GM19240 (cell line): ENCODE measurements around the gene SMYD3.

Experiments
- DNase-seq: peaks from one replicate; pipeline ENCODE4 v3.0.0; 2011; ENCODE audit warnings: low spot score; ENCODE audit not compliant: insufficient read length

The SMYD3 gene

DNA sequence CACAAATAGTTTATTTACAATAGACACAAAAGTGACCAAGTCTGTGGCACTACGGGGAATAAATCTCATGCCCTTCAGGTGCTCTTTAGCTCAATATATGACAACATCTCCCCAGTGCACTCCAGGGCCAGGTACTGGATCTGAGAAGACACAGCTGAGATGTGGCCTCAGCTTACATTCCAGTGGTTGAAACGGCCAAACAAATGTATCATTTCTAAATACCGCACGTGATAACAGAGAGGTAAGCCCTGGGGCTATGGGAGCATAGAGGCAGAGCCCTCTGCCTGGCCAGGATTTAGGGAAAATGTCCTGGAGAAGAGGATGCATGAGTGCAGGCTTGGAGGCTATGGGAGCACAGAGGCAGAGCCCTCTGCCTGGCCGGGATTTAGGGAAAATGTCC lies 630.5 kb downstream of the SMYD3 start:
- no peak for DNase-seq

DNA sequence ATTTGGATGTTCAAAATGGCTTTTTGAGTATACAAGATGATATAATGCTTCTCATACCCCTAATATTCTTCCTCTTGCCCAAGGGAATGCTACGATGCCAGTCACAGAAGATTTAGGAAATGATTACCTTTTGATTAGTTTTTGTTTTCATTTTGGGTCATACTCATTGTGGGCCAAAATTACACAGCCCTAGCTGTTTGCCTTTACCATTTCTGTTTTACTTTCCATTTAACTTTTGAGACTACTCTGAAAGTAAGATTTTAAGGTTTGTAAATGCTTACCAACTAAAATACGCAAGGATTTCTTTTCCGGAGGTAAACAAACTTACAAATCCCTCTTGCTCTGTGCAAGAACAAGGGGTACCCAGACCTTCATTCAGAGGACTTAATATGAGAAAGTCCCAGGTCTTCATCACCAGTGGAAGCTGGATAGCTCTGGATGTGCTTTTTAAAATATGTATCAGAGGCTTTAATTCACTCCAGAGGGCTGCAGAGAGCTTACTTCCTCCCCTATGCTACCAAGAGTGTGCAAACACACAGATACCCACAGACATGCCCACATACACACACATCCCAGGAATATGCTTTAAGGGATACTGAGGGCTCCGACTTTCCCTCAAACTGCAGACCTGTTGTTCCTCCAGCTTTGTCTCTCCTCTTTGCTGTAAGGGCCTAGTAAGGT lies 631.4 kb downstream of the SMYD3 start:
- DNase-seq, result no peak

DNA sequence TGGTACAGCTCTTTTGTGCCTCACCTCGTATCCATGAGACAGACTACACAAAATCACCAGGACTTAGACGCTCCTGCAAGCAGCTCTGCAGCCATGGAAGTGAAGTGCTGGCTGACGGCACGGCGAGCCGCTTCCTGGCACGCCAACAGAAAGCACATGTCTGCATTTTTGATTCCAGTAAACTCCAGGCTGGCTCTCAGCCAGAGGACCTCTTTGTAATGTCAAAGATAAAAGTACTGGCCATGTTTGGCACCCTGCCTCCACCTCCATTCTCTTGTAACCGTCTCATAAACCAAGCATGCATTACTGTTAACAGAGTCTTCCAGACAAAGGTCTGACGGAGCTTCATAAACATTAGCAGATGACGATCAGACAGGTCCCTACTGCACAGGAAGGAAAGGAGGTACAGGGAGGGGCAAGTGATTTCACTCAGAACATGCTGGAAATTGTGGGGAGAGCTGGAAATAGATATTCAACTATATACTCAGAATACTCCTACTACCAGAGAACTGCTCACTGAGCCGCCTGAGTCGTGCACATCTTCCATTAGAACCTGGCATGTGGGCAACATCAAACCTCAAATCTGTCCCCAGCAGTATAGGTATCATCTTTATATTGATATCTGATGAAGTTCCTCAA lies 632.0 kb downstream of the SMYD3 start:
- DNase-seq, result no peak

DNA sequence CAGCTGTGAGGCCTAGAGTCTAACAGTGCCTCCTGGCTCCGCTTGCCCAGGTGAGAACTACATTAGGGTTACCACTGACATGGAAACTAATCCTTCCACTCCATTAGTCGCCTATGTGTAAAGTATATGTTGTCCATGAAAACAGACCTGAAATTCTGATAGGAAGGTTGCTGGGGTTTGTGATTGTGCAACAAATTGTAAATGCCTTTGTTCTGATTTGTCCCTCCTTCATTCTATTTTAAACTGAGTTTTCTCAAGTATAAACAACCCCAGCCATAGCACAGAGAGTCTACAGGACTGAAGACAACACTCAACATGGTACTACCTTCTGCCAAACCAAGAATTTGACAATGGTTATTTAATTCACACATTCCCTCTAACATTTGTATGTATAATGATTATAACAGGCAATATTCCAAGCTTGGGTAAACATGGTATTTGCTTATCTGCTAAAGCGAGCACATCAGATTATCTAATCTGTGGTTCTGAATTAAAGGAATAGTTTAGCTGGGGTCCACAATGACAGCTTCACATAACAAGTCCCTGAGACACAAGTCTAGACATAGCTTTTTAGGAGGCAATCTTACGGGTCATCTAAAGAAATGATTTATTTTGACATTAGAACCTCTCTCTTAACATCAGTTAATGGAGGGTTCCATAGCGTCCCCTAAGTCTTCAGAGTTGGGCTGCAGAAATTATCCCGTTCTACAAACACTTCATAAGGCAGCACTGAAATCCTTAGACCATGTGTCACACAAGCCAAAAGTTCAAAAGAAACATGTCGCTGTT lies 633.0 kb downstream of the SMYD3 start:
- DNase-seq, result no peak

DNA sequence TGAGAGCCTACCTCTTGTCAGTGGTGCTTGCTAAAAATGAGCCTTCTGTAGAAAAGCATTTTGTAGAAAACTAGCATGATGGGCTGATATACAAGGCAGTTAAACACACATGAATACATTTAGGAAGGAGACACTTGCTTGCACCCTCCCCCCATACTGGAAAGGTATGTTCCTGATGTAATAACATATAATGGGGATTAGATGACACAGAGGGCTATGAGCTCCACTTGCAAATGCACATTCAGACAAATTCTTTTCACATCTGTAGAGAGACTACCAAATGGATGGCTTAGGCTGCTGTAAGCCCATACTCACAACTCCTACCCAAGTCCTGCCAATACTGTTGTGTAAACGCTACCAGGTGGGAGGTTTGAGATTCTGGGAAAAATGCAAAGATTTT lies 634.0 kb downstream of the SMYD3 start:
- no peak for DNase-seq

DNA sequence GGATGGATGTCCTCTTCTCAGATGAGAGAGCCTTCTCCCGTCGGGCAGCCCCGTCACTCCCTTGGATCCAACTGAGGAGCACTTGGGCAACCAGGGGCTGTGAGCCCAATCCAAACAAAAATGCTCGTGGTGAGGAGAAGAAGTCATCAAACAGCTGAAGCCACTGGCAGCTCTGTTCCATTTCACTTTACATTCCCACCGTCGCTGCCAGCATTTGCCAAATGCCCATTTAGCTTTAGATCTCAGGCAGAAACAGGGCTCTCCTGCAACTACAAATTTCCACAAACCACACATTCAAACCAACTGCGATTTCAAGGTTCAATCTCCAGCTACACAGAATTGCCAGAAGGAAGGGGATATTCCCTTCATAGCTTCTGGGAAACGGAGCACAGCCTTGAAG lies 634.6 kb downstream of the SMYD3 start:
- no peak for DNase-seq

DNA sequence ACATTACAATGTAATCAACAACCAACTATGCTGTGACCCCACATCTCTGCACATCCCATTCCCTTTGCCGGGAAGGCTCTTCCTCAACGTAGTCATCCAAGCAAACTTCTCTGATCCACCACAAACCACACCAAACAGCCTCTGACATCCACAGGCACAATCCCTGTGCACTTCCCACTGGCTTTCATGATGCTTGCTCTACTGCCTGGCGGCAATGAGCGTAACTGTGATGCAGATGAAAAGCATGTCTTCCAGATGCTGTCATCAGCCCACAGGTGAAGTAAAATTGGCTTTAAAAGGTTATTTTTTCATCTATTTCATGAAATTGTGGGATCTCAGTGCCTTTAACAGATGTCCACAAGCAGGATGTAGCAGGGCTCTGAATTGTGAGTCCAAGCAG lies 635.2 kb downstream of the SMYD3 start:
- DNase-seq, result no peak

DNA sequence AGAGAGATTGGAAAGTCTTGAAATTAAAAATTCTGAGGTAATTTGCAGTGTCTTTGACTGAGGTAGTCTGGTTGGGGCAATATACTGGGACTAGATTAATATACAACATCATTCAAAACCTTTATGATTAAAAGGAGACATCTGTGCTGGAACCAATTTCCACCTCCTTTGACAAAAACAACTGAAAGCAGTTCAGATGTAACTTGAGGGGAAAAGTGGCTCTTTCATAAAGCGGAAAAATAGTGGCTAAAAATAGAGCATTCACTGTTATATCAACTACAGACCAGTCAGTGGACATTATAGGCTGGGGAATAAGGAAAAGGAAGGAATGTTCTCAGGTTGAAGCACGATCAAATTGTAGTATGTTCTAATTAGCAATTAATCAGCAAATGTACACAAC lies 635.9 kb downstream of the SMYD3 start:
- no peak for DNase-seq

DNA sequence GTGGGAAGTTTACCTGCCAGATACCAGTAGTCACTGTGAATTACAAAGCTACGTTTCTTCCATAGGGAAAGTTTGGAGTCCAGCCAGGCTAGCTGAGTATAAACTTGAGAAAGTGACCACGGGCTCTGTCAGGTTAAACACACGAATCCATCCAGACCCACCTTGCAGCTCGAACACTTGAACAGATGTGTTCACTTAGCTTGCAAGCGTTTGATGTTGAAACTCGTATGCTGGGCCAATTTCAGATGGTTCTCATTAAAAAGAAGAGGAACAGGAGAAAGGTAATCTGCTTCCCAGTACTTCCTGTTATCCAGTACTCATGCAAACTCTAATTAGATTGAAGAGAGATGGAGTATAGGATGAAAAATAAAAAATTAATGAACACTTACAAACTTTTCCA lies 636.4 kb downstream of the SMYD3 start:
- no peak for DNase-seq

DNA sequence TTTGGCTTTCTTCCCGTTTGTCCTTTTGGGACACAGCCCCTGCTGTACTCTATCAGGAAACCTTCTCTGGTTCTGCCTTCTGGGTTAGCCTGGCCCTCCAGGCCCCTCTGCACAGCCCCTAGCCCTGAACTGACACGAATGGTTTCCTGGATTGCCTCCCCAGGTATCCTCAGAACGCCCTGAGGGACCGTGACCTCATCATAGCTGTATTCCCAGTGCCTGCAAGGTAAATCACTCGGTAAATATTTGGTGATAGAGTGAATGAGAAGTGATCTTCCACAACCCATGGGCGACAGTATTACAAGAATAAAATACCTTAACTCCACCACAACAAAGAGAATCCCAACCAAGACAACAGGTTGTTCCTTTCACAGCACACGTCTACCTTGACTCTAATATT lies 637.2 kb downstream of the SMYD3 start:
- DNase-seq, result no peak

DNA sequence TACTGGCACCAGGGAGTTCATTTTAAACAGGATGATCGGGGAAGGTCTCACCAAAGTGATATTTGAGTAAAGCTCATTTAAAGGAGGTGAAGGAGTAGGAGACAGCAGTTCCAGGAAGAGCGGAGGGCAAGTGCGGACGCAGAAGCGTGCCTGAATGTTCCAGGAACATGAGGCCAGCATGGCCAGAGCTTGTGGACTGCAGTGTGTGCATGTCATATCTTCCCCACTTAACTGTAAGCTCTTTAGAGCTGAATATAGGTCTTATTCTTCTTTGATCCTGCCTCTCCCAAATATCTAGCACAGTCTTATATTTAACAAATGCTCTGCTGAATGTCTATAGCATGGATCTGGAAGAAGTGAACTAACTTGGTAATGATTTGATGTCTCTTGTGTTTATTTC lies 639.3 kb downstream of the SMYD3 start:
- no peak for DNase-seq

DNA sequence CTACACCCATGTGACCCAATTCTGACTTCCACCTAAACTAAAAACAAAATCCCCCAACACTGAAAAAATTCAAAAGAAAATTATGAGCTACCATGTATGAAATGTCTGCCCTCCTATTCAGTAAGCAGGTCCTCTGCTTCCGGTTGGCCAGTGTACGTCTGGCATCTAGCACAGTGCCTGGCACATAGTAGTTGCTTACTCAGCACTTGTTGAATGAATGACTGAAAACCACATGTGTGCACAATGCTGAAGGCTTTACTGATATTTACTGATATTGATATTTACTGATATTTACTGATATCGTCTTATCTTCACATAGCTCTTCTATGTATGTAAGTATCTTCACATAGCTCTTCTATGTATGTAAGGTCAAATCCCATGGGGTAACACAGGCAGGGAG lies 642.2 kb downstream of the SMYD3 start:
- DNase-seq, result no peak

DNA sequence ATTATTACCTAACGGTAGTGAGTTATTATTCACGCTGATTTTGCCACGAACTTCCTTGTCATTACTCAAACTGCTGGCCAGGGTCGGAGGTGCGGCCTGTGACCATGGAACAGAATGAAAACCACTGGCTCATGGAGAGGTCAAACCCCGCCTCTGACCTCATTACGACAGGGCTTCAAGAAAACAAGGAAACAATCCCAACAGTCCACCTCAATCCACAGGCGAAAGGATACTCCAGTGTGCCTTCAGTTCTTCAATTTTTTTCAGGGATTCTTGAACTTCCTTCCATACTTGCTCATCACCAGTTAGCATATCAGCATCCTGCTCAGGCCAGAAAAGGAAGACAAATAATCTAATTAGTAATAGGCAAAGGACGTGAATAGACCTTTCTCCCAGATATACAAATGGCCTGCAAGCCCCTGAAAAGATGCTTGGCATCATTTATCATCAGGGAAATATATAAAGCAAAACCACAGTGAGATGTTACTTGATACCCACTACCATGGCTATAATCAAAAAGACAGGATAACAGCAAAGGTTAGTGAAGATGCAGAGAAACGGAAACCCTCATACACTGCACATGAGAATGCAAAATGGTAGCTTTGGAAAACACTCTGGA lies 643.4 kb downstream of the SMYD3 start:
- no peak for DNase-seq

DNA sequence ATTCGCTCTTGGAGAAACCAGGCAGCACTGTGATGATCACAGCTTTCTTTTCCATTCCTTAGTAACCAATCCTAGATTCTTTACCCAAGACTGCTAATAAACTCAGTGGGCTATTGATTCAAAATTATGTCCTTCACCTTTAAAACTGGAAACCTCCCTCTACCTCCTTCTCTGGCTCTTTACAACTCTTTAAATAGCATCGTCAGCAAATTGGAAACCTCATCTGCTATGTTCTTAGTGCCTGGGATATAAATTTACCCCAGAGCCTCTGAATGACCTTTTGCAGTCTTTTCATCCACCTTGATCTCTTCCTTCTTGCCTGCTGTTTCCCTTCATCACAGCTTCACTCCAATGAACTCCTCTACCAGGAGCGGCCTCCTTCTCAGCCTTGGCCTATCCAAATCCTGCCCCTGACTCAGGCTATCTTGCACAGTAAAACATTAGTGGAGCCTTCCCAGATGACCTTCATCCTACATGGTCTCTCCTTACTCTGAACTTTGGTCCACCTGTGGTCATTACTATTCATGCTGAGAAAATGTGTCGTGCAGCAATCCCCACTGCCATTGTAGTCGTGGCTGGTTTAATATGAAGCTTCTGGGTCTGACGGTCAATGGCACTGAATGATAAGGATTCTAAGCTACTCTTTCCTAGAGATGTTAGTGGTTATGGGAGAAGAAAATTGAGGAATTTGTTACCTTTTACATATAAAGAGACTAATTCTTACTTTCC lies 644.1 kb downstream of the SMYD3 start:
- DNase-seq, result no peak

DNA sequence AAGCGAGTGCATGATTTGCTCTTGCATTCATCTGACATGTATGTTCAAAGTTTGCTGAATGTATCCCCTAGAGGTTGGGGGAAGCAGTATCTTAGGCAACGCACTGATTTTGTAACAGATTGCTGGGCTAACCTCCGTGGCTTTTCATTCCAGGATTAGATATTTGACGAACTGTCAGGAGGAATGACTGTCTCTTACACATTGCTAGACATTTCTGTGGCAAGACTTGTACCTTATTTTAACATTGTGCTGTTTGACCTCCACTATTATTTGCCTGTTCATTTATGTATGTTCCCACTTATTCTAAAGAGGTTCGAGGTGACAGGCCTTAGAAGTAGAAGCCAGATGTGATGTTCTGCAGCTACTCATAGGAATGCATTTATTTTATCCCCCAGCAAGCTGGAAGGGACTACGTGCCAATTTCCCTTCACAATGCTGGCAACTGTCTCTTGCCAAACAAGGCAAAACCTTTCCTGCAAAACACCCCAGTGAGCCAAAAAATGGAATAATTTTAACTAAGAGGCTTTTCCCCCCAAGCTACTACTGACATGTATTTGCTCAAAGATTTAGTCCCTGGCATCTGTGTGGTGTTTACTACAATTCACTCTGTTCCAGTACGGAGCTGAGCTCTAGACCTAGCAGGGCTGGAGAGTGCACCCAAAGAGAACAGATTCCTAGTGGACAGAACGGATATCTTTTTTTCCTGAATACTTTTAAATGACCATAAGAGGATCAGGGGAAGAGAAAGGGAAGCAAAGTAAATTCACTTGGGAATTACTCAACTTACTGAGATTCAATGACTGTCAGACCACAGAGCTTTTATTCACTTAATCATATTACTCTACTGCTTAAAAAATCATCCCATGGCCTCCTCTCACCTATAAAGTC lies 646.2 kb downstream of the SMYD3 start:
- DNase-seq, result no peak

DNA sequence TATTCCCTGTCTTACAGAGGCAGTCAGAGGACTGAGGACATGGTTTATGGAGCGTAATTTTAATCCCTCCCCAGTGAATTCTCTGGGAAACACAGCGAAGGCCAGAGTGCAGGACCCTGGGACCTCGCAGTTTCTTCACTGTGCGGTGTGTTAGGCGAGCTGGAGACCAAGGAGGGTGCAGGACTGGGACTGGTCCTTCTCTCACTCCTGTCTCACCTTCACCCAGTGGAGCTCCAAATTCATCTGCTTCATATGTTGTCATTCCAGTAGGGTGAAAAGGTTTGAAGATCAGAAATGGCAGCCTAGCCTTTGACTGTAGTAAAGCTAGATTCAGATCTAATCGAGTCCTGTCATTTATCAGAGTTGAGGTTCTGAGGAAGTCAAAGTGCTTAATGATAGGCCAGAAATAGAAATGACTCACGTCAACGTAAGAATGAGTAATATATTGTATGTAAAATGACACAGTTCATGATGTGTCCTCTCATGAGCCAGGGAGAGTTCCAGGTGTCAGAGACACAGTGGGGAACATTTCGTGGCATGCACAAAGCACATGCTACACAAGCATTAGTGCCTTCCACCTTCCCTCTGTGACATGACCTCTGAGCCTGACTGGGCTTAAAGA lies 647.5 kb downstream of the SMYD3 start:
- no peak for DNase-seq

DNA sequence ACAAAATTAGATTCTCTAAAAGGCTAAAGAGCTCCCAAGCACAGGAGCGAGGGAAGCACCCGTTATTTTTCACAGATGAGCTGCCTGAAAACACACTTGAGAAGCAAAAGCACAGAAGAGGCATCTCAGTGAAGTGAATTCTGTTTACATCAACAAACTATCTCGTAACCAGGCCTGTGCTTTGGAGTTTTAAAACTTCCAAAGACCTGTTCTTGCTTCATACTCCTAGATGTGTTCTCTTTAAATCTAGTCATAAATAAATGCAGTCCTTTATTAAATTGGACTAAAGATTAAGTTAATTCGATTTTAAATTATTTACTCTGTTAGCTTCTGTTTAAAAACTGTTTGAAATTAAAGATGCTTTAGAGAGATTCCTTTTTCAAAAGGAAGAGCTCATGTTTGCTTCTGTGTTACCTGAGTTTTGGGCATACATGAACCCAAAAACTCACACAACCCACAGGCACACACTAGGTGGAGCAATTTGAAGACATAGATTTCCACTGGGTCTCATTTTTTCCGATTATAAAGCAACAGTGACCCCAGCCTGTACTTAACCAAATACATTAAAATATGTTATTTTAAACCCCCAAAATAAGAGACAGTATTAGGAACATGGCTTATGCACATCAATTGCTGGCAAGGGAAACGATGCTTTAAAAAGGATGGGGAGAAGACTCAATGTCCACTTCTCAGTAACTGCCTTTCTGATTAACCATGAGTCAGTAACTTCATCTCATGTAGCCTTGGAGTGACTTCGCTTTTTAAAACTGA lies 648.2 kb downstream of the SMYD3 start:
- no peak for DNase-seq

DNA sequence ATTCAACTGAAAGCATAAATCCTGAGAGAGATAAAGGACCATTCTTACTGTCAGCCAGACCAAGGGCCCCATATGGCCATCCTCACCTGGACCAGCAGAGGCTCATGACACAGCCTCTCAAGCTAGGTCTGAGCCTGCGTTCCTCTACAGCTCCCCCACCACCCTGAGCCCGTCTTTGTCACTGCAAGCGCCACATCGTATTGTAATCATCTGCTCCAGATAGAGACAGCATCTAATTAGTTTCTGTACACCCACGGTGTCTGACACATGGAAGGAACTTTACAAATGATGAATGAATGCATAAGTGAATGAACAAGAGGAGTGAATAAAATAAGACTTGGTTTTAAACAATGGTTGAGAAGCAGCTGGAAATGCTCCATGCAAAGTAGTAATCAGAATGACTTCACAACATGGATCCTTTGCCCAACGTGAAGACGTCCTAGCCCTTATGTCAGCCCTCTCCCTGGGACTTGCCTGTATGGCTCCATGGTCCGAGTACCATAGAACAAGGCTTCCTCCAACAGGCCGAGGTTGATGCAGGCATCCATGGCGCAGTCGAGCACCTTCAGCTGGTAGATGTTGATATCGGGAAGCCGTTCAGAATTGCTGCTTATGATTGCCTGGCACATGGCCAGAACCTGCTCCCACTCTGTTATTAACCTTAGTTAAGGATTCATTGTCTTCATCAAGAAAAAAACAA lies 648.9 kb downstream of the SMYD3 start:
- no peak for DNase-seq
